Activated naive CD4-positive, alpha-beta T cell treated with anti-CD3 and anti-CD28 coated beads, Interleukin-2, amount 10 ng/mL, durations not matched to agents 7 days and 5 days (primary cell): ENCODE data around the gene CEP170B.
"Not testable (repeated sequence)": the region's sequence is repeated elsewhere in the genome, so short reads cannot be mapped to it uniquely, and the experiment has no call there.

Source experiments
- CTCF ChIA-PET: fragments of 350-600 bp; sonication (Branson Sonifier 250); formaldehyde crosslinking; loops from one replicate; lab custom pipeline; 2021; ENCODE audit warnings: antibody characterized with exemption; lab: Charles Lee
- DNase-seq: peaks from one replicate; pipeline ENCODE4 v3.0.0-alpha.2; 2020
- H3K27ac Mint-ChIP-seq: one replicate; pipeline ENCODE4 v1.8.0; 2021; ENCODE audit warnings: mild to moderate bottlenecking, moderate library complexity, mixed read lengths
- H3K27me3 Mint-ChIP-seq: one replicate; pipeline ENCODE4 v1.8.0; 2021; ENCODE audit warnings: mild to moderate bottlenecking, mixed read lengths
- H3K36me3 Mint-ChIP-seq: one replicate; pipeline ENCODE4 v1.8.0; 2021; ENCODE audit warnings: mixed read lengths
- H3K4me1 Mint-ChIP-seq: one replicate; pipeline ENCODE4 v1.8.0; 2021; ENCODE audit warnings: mixed read lengths
- H3K4me3 Mint-ChIP-seq: one replicate; pipeline ENCODE4 v1.8.0; 2021; ENCODE audit warnings: mild to moderate bottlenecking, moderate library complexity, mixed read lengths
- H3K9me3 Mint-ChIP-seq: one replicate; pipeline ENCODE4 v1.8.0; 2021; ENCODE audit warnings: mixed read lengths

The CEP170B gene

GRCh38 chr14:104945266-104945665 is 80.2 kb downstream of the CEP170B start:
- H3K4me3 Mint-ChIP-seq, H3K4me1 Mint-ChIP-seq, H3K9me3 Mint-ChIP-seq, H3K27ac Mint-ChIP-seq, DNase-seq, H3K36me3 Mint-ChIP-seq, H3K27me3 Mint-ChIP-seq, CTCF ChIA-PET: not testable (repeated sequence)
